Tibial nerve (tissue), 3 donors: ENCODE data around the gene ELMO2.

Experiments
- POLR2A ChIP-seq, 2 donors: fragments of 450-650 bp; IDR thresholded peaks; one replicate each; pipeline ENCODE4 v1.6.1; 2017; ENCODE audit warnings: antibody characterized with exemption in 2 of 2, mild to moderate bottlenecking in 2 of 2, moderate library complexity in 2 of 2
- TF ChIP-seq, protein P1 (sequence below), 5 experiments: fragments of 200-600 bp in 3 of 5; fragments of 450-650 bp in 2 of 5; sonication (generic) in 3 of 5; IDR thresholded peaks; one replicate each; pipeline ENCODE4 v1.5.1; 2016 to 2019; ENCODE audit warnings: antibody characterized with exemption in 5 of 5, mild to moderate bottlenecking in 3 of 5, moderate library complexity in 2 of 5

DNA sequence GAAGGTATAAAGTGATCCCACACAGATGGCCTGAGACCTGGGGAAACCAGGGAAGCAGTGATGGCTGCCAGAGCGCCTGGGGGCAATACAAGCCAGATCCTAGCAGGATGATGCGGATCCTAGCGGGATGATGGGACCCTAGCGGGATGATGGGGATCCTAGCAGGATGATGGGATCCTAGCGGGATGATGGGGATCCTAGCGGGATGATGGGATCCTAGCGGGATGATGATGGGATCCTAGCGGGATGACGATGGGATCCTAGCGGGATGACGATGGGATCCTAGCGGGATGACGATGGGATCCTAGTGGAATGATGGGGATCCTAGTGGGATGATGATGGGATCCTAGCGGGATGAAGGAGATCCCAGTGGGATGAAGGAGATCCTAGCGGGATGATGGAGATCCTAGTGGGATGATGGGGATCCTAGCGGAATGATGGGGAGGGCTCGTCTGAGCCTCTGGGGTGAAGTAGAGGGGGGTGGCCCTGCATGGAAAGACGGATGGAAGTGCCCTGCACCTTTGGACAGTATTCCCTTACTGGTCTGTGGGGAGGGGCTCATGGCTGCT is 54.0 kb downstream of the ELMO2 start:
- TF ChIP-seq, protein P1, sequence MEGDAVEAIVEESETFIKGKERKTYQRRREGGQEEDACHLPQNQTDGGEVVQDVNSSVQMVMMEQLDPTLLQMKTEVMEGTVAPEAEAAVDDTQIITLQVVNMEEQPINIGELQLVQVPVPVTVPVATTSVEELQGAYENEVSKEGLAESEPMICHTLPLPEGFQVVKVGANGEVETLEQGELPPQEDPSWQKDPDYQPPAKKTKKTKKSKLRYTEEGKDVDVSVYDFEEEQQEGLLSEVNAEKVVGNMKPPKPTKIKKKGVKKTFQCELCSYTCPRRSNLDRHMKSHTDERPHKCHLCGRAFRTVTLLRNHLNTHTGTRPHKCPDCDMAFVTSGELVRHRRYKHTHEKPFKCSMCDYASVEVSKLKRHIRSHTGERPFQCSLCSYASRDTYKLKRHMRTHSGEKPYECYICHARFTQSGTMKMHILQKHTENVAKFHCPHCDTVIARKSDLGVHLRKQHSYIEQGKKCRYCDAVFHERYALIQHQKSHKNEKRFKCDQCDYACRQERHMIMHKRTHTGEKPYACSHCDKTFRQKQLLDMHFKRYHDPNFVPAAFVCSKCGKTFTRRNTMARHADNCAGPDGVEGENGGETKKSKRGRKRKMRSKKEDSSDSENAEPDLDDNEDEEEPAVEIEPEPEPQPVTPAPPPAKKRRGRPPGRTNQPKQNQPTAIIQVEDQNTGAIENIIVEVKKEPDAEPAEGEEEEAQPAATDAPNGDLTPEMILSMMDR (IDR thresholded peaks at IDR 0.05): no peak
- no peak for TF ChIP-seq POLR2A (IDR thresholded peaks at IDR 0.05)
